IMR-90 (cell line): ENCODE data around the gene RBP5. TPM values are rescaled to one million over a fixed set of nuclear protein-coding genes. Genes with fewer than 3 reads are reported as not detected.

ENCODE experiments used
- MAZ ChIP-seq: IDR thresholded peaks from 2 replicates; pipeline ENCODE4 v1.6.1; 2012; ENCODE audit warnings: low read depth, mild to moderate bottlenecking, low read length, improper control_type of control experiment, moderate library complexity, borderline replicate concordance
- MXI1 ChIP-seq: IDR thresholded peaks from 2 replicates; pipeline ENCODE4 v1.6.1; 2012; ENCODE audit warnings: low read depth, mild to moderate bottlenecking, low read length, moderate library complexity, borderline replicate concordance
- RCOR1 ChIP-seq: IDR thresholded peaks from 2 replicates; pipeline ENCODE4 v1.6.1; 2012; ENCODE audit warnings: mild to moderate bottlenecking, low read length, improper control_type of control experiment; ENCODE audit not compliant: insufficient replicate concordance
- polyA plus RNA-seq, 3 experiments: library from polyadenylated mRNA; depleted of rRNA; stranded (reverse); fragments of >200 nt; gene quantifications; 2 replicates each; pipeline ENCODE4 v1.2.3, GENCODE V29; 2012; ENCODE audit warnings: low replicate concordance in 1 of 3
- total RNA-seq: library from RNA; depleted of rRNA; stranded (reverse); fragments of >200 nt; gene quantifications from 2 replicates; pipeline ENCODE4 v1.2.3, GENCODE V29; 2012

RBP5 gene
- total and polyA plus RNA-seq, 2 of the 4 experiments (the other 2 are of a cell fraction) = 0.15 TPM; not detected in 1

GRCh38 chr12:7108796-7109571 lies 19.7 kb downstream of the RBP5 start, which contains the start of gene C1RL (continued):
- TF ChIP-seq MXI1 = no peak
- no peak for TF ChIP-seq RCOR1
- 0 out of 2 replicates have a peak, but pooled peaks have one; percentile 53 for TF ChIP-seq MAZ
